Activated naive CD4-positive, alpha-beta T cell treated with Interleukin-2 at 50 U/mL for 16 hours (primary cell): Measurements from ENCODE around the gene CCM2.
A peak's percentile ranks its signal among the peaks of the same experiment; 100 is the strongest.

ENCODE experiments used
- DNase-seq: peaks from one replicate; pipeline ENCODE4 v3.0.0-alpha.2; 2020

CCM2 gene

GRCh38 chr7:45000093-45001032 lies at the start of gene CCM2:
CCM2 (plus strand) TSS chr7:45000201; CDS start chr7:45000334, 133 bp downstream.
- DNase-seq: no peak

DNA sequence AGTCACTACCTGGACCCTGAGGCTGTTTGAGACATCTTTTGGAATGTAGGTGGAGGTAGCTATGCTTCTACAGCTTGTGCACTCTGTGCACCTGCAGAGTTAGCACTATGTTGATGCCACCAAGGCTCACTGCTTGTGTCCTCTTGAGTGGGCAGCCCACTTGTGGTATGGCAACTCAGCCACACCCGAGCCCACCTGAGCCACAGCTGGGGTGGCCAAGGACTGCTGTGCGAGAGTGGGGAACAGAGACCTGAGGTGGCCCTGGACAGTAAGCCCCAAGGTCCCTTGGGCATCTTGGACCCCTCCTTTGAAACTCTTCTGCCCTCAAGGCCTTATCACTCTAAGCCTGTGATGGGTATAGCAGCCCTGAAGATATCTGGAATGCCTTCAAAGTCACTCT lies 46.8 kb upstream of the CCM2 start:
- no peak for DNase-seq

DNA sequence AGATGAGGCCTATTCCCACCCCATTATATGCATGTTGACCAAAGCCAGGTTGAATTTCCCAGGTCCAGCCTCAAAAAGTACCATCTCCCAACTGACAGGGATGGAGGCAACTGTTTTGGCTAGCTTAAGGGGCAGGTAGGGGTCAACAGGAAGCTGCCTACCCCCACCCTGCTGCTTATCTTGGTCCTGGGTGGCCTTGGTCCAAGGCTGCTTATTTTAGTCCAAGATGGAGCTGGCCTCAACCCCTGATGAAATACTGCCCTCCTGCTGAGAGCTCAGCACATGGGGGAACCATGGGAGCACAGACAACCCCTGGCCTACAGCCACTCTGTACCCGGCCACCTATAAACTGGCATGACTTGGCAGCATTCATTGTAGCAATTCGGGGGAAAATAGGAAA lies 44.3 kb upstream of the CCM2 start:
- DNase-seq: no peak

DNA sequence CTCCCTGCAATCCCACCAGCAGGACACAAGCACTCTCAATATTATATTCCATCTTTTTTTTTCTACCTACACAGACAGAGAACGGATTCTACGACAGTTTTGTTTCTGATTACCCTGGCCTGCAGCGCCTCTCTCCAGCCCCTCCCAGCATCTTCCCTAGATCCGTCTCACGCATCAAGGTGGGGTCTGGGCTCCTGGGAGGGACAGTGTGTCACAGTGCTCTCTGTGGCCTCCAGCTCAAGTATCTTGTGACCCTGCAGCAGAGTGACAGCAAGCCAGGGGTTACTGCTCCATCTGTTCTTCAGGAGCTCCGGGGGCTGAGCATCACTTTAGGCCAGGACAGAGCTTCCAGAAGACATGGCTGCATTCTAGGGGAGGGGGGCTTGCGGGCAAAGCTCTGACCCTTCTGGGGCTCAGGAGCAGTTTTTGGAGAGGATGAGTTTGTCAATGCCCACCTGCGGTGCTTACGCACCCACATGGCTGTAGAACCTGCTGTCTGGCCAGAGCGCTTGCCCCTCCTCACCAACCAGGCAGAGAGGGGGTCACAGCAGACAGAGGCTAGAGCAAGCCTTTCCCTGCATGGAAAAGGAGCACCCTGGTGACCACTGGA lies 43.7 kb upstream of the CCM2 start:
- DNase-seq: no peak

DNA sequence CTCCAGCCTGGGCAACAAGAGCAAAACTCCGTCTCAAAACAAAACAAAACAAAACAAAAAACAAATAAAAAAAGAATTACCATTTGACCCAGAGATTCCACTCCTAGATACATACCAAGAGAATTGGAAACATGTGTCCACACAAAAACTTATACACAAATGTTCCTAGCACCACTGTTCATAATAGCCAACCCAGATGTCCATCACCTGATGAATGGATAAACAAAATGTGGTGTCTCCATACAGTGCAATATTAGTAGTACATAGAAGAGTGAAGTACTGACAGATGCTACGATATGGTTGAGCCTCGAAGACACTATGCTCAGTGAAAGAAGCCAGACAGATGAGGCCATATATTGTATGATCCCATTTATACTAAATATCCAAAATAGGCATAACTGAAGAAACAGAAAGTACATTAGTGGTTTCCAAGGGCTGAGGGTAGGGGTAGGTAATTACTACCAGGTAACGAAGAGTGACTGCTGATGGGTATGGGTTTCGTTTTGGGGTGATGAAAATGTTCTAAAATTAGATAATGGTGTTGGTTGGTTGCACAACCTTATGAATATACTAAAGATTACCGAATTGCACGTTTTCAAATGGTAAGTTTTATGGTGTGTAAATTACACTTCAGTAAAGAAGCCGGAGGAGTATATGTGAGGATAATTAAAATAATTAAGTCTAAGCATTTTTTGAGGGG lies 41.2 kb upstream of the CCM2 start:
- DNase-seq: no peak

GRCh38 chr7:44959433-44959951 lies 40.5 kb upstream of the CCM2 start:
- peak; percentile 57 for DNase-seq

DNA sequence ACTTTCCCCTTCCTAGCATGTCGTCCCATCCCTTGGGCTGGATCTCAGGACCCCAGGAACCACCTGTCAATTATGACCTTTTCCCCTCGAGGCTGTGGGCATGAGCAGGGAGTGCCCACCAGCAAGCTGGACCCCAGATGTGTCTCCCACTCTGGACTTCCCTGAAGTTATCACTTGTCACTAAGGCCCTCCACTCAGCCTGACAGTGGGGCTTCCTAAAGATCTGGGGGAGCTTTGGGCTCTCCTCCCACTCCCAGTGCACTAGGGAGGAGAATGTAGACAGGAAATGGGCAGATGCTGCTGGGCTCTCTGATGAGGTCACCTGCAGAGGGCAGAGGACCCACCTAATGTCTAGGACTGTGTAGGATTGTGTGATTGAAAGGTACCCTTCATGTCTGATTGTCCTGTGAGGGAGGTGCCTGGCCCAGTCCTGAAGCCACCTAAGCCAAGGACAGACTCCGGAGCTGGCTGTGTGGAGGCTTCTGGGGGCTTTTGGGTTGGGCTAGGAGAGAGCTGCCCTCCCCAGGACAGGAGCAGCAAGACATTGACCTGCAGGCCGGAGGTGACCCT lies 39.9 kb upstream of the CCM2 start:
- no peak for DNase-seq

DNA sequence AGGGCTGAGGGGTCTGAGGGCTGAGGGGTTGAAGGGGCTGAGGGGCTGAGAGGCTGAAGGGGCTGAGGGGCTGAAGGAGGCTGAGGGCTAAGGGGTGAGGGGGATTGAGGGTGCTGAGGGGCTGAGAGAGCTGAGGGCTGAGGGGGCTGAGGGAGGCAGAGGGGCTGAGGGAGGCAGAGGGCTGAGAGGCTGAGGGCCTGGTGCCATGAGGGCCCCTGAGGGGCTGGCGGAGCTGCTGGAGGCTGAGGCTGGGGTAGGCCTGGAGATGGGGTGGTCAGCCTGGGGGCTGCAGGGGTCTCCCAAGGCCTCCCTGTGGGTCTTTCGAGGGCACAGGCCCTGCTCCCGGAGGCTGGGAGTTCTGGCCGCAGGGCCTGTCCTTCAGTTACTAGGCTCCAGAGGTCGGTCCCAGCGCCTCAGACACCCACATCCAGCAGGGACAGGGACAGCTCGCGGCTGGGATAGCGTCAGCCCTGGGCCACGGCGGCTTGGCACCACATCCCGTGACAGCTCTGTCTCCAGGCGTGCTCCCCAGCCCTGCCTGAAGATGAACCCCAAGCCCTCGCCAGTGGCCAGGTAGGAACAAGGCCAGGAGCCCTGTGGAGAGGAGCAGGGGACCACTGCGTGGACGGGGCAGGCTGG lies 38.0 kb upstream of the CCM2 start:
- no peak for DNase-seq

GRCh38 chr7:44962483-44963251 lies 37.3 kb upstream of the CCM2 start:
- DNase-seq: no peak

GRCh38 chr7:44963364-44964290 lies 36.4 kb upstream of the CCM2 start:
- DNase-seq: no peak

DNA sequence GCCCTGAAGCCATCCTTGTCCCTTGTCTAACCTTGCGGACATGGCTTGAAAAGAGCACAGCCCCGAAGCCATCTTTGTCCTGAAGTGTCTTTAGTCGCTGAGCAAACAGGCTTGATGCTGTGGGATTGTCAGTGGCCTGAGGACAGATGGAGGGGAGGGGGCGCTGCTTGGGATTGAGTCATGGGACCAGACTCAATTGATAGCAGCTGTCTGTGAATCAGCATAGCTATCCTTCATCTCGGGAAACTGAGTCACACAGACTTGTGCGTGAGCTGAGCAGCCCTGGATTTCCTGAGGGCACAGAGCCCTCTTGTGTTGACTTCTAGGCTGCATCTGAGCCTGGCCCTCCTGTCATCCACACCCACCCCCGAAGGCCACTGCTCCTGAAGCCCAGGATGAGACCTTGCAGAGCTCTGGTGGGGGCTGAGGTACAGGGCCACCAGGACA lies 35.6 kb upstream of the CCM2 start:
- no peak for DNase-seq

DNA sequence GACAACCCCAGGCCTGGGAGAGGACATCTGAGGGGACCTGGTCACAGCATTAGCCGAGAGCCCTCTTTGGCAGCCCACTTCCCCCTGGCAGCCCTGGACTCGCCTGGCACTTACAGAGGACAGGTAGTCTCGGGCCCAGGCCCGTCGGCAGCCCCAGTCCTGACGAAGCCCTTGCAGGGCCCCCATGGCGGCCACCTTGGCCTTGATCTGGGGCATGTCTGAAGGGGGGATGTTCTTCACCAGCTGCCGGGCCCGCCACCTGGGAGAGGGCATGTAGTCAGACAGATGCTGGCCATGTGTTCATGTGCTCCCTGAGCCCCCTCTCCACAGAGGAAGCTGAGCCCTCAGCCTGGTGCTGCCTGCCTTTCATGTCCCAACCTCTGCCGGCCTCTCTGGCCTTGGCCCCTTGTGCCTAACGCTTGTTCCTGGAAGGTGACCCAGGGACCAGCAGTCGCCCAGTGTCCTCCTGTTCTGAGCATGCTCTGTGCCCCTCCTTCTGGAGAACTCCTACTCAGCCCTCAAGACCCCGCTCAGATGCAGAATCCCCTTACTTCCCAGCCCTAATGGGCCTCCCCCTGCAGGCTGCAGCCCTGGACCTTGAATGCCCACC lies 35.1 kb upstream of the CCM2 start:
- DNase-seq: no peak

- no peak for DNase-seq
Observed at GRCh38 chr7:44965441-44965903, 34.5 kb upstream of the CCM2 start.

DNA sequence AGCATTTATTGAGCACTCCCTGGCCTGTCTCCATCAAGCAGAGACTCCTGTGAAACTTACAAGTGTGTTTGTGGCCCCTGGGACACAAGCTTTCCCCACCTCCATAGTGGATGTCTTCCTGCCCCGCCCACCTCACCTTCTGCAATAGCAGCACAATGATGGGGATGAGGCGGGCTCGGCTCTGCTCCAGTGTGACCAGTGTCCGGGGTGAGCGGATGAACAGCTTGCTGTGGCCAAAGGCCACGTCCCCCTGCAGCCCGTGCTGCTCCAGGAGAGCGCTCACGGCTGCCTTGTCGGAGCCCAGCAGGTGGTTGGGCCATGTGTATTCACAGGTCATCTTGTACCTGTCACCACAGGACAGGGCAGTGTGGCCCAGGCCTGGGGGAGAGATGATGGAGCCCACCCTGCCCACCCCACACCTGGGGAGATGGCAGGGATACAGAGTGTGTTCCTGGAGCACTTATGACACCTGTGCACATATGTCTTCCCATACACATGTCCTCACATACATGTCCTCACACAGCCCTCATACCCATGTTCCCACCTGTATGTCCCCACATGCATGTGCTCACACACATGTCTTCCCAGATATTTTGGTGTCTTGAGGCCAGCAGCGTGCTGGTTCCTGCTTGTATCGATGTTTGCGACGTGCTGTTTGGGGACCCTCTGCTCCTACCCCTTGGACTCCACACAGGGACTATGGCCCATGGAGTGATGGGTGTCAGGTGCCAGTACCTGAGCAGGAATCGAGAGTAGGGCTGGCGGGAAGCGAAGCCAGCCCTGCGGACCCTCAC lies 33.9 kb upstream of the CCM2 start:
- no peak for DNase-seq

GRCh38 chr7:44966731-44967538 lies 33.1 kb upstream of the CCM2 start:
- no peak for DNase-seq

DNA sequence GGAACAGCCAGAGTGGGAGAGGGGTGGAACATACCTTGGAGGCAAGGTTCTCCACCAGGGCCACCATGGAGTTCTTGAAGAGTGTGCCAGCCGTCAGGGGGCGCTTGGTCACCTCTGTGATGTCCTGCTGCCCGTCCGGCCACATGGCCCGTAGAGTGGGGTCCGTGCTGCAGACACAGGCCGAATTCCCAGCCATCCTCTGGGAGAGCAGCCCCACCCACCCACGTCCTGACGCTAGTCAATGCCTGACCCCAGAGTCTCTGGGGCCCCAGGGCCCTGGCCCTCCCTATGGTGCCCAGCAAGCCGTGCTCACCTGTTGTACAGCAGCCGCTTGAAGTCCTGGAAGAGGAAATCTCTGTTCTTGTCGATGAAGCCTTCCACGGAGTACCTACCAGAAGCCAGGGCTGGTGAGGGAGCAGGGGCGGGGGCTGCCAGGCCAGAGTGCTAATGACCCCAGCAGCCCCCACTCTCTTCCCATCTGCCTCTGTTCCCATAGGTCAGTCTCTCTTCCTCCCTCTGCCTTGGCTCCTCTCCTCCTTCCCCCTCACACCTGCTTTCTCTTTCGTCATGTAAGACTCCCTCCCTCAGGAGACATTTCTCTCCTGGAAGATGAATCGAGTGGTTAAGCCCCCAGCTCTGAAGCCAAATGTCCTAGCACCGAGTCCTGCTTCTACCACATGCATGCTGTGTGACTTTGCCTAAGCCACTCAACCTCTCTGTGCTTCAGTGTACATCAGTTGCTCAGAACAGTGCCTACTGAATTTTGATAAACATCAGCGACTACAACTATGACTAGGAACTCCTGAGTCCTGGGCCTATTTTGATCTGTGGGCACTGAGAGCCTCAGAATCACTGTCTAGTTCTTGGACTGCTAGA lies 32.2 kb upstream of the CCM2 start:
- DNase-seq: no peak

DNA sequence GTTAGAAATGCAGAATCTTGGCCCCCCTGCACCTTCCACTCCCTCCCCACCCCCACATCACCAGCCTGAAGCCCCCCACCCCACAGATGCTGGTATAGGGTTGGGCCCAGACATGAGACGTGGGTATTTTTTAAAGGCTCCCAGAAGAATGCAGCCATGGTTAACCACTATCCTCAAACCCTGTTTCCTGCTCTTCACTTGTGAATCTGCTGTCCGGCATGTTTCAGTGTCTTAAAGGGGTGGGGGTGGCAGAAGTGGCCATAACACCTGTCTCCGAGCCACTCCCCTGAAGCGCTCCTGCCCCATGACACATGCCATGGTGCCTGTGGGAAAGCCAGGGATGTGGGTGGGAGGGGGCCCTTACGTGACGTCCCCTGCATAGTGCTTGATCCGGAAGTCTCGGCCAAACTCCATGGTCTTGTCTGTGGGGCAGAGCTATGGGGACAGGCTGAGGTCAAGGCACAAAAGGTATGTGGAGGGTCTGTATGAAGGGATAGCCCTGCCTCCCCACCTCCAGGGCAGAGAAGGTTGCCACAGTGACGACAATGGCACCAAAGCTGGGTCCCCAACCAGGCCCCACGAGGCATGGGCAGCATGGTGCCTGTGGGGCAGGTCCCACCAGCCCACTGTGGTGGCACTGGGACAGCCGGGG lies 30.8 kb upstream of the CCM2 start:
- DNase-seq: no peak
